ENCODE results near the gene RAPGEF5.

DNA sequence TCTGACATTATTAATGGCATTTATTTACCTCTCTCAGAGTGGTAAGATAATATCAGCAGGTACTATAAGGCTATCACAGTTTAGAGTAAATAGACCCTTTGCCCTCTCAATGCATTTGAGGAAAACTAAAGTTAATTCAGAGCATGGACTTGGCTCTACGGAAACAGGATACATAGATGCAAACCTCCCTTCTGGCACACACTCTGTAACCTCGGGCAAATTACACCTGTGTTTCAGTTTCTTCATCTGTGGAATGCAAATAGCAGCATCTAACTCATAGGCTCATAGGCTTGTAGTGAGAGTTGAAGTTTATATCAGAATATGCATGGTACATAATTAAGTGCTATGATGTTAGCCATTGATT lies 5.6 kb downstream of the RAPGEF5 start:
- TF ChIP-seq, protein P1, sequence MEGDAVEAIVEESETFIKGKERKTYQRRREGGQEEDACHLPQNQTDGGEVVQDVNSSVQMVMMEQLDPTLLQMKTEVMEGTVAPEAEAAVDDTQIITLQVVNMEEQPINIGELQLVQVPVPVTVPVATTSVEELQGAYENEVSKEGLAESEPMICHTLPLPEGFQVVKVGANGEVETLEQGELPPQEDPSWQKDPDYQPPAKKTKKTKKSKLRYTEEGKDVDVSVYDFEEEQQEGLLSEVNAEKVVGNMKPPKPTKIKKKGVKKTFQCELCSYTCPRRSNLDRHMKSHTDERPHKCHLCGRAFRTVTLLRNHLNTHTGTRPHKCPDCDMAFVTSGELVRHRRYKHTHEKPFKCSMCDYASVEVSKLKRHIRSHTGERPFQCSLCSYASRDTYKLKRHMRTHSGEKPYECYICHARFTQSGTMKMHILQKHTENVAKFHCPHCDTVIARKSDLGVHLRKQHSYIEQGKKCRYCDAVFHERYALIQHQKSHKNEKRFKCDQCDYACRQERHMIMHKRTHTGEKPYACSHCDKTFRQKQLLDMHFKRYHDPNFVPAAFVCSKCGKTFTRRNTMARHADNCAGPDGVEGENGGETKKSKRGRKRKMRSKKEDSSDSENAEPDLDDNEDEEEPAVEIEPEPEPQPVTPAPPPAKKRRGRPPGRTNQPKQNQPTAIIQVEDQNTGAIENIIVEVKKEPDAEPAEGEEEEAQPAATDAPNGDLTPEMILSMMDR (IDR thresholded peaks at IDR 0.05 in 8 of 11, conservative IDR thresholded peaks at IDR 0.05 in 3 of 11) = no peak
- TF ChIP-seq POLR2A (IDR thresholded peaks at IDR 0.05) (no peak), POLR2AphosphoS5 (IDR thresholded peaks at IDR 0.05) (no peak)
